Adrenal gland (tissue), 5 donors: Measurements from ENCODE around the gene SP110.

Experiments
- CTCF ChIP-seq, 6 experiments: fragments of 450-650 bp in 4 of 6; fragments of 200-600 bp in 2 of 6; sonication (generic) in 1 of 6; IDR thresholded peaks; 1 replicate in 5 of 6; 2 replicates in 1 of 6; pipeline versions ENCODE4 v1.5.1 to v1.8.0; 2016 to 2021; ENCODE audit warnings: antibody characterized with exemption in 6 of 6, mild to moderate bottlenecking in 2 of 6, moderate library complexity in 1 of 6
- POLR2A ChIP-seq, 2 donors: fragments of 450-650 bp; IDR thresholded peaks; one replicate each; pipeline ENCODE4 v1.6.1; 2017; ENCODE audit warnings: antibody characterized with exemption in 2 of 2, mild to moderate bottlenecking in 2 of 2, moderate library complexity in 1 of 2
- donor health status: DM: no; HTN: no; CAD: no.

GRCh38 chr2:230203110-230203676 is 16.6 kb downstream of the SP110 start:
- no peak for TF ChIP-seq CTCF (IDR thresholded peaks at IDR 0.05)
- no peak for TF ChIP-seq POLR2A (IDR thresholded peaks at IDR 0.05)
